ENCODE measurements around the gene LRRC26.

Gene LRRC26

GRCh38 chr9:137169896-137170358 is at the start of gene LRRC26:
Gene LRRC26, minus strand, starts transcription at chr9:137170051. Its CDS starts 108 bp downstream, at chr9:137169943.
- DNase-seq, result no peak

GRCh38 chr9:137218754-137219271 is 49.0 kb upstream of the LRRC26 start:
- DNase-seq, result no peak

GRCh38 chr9:137218212-137218753 is 48.4 kb upstream of the LRRC26 start:
- no peak for DNase-seq

GRCh38 chr9:137217276-137218211 is 47.7 kb upstream of the LRRC26 start:
- DNase-seq, result peak; percentile 65

- no peak for DNase-seq
Observed at GRCh38 chr9:137216188-137216965, 46.5 kb upstream of the LRRC26 start.

GRCh38 chr9:137215196-137215986 is 45.5 kb upstream of the LRRC26 start:
- no peak for DNase-seq

GRCh38 chr9:137214620-137215019 is 44.8 kb upstream of the LRRC26 start:
- no peak for DNase-seq

GRCh38 chr9:137213160-137214060 is 43.6 kb upstream of the LRRC26 start:
- peak; percentile 17 for DNase-seq

GRCh38 chr9:137212520-137212919 is 42.7 kb upstream of the LRRC26 start:
- DNase-seq, result no peak

GRCh38 chr9:137211532-137211931 is 41.7 kb upstream of the LRRC26 start:
- no peak for DNase-seq

- DNase-seq, result no peak
Observed at GRCh38 chr9:137206602-137207001, 36.8 kb upstream of the LRRC26 start.

GRCh38 chr9:137205126-137206069 is 35.5 kb upstream of the LRRC26 start, which contains the start of the genes NDOR1 and TMEM203:
Gene NDOR1, plus strand, starts transcription at chr9:137205700. Its CDS starts 78 bp downstream, at chr9:137205778.
Gene TMEM203, minus strand, starts transcription at chr9:137205648. Its CDS starts 234 bp downstream, at chr9:137205414.
- peak; percentile 69 for DNase-seq

GRCh38 chr9:137204731-137205125 is 34.9 kb upstream of the LRRC26 start:
- no peak for DNase-seq

- DNase-seq, result no peak
Observed at GRCh38 chr9:137202966-137203365, 33.1 kb upstream of the LRRC26 start.

GRCh38 chr9:137201205-137201868 is 31.5 kb upstream of the LRRC26 start:
- DNase-seq, result no peak

GRCh38 chr9:137200311-137201204 is 30.7 kb upstream of the LRRC26 start, which contains the start of gene TPRN:
Gene TPRN, minus strand, starts transcription at chr9:137200741. Its CDS starts 30 bp downstream, at chr9:137200711.
- DNase-seq, result peak; percentile 98

GRCh38 chr9:137199411-137200121 is 29.7 kb upstream of the LRRC26 start:
- DNase-seq, result no peak

All from NCI-H1105 (cell line).